ENCODE results near the gene GPX4. TPM values are rescaled to one million over a fixed set of nuclear protein-coding genes. Genes with fewer than 3 reads are reported as not detected.

The GPX4 gene
- total and polyA plus RNA-seq, 2 of the 13 experiments (the other 11 are each of a cell fraction or from before 2014, with no cell fraction given), result 535 to 613 TPM

- TF ChIP-seq ZNF556 (CRISPR knock-in tag; IDR thresholded peaks at IDR 0.05; ENCODE audit: borderline replicate concordance), result no peak
- TF ChIP-seq ASH2L (IDR thresholded peaks at IDR 0.05; ENCODE audit: insufficient read length, low read depth, low read length), result no peak
- TF ChIP-seq CAMTA2 (CRISPR knock-in tag; IDR thresholded peaks at IDR 0.05; ENCODE audit: borderline replicate concordance), result no peak
- no peak for TF ChIP-seq SNRNP70 (IDR thresholded peaks at IDR 0.05; ENCODE audit: low read depth, low read length)
- peak; percentile 65; the same call in 1 of the 2 replicates for TF ChIP-seq ZSCAN29 (CRISPR knock-in tag; conservative IDR thresholded peaks at IDR 0.05)
- no peak for TF ChIP-seq MAFK (conservative IDR thresholded peaks at IDR 0.05 in 1 of 2, IDR thresholded peaks at IDR 0.05 in 1 of 2; ENCODE audit: low read length in 2 of 2)
- TF ChIP-seq MXD3 (CRISPR knock-in tag; IDR thresholded peaks at IDR 0.05), result no peak
- no peak for TF ChIP-seq XRCC5 (optimal IDR thresholded peaks at IDR 0.05; ENCODE audit: low read length)
- TF ChIP-seq GZF1 (CRISPR knock-in tag; IDR thresholded peaks at IDR 0.05), result 0 out of 2 replicates have a peak, but pooled peaks have one; percentile 39
- no peak for TF ChIP-seq PRMT3 (CRISPR knock-in tag; IDR thresholded peaks at IDR 0.05; ENCODE audit: borderline replicate concordance, low read depth)
- TF ChIP-seq SALL2 (CRISPR knock-in tag; IDR thresholded peaks at IDR 0.05), result peak; percentile 64; the same call in 1 of the 2 replicates
- 0 out of 2 replicates have a peak, but pooled peaks have one; percentile 52 for TF ChIP-seq SMAD1 (CRISPR knock-in tag; IDR thresholded peaks at IDR 0.05; ENCODE audit: borderline replicate concordance, low read depth)
- TF ChIP-seq CSRNP2 (CRISPR knock-in tag; conservative IDR thresholded peaks at IDR 0.05; ENCODE audit: low read depth), result no peak
- no peak for TF ChIP-seq HDAC6 (IDR thresholded peaks at IDR 0.05; ENCODE audit: low read depth, low read length)
- no peak for TF ChIP-seq ZSCAN5A (CRISPR knock-in tag; IDR thresholded peaks at IDR 0.05; ENCODE audit: borderline replicate concordance)
- TF ChIP-seq CBFB (CRISPR knock-in tag; IDR thresholded peaks at IDR 0.05), result no peak; the same call in none of the 2 replicates
- TF ChIP-seq U2AF1 (optimal IDR thresholded peaks at IDR 0.05; ENCODE audit: low read depth, low read length), result no peak
- no peak for TF ChIP-seq SOX6 (IDR thresholded peaks at IDR 0.05)
- TF ChIP-seq SOX6 (CRISPR knock-in tag; IDR thresholded peaks at IDR 0.05), result peak; percentile 46
- TF ChIP-seq ZNF451 (CRISPR knock-in tag; IDR thresholded peaks at IDR 0.05), result peak; percentile 33; the same call in 1 of the 2 replicates
- no peak for TF ChIP-seq ZNF720 (CRISPR knock-in tag; IDR thresholded peaks at IDR 0.05)
- no peak for TF ChIP-seq ZBTB26 (CRISPR knock-in tag; IDR thresholded peaks at IDR 0.05; ENCODE audit: borderline replicate concordance)
- TF ChIP-seq NFKB2 (CRISPR knock-in tag; IDR thresholded peaks at IDR 0.05; ENCODE audit: borderline replicate concordance), result peak; percentile 49; the same call in 1 of the 2 replicates
- TF ChIP-seq ZNF446 (CRISPR knock-in tag; IDR thresholded peaks at IDR 0.05), result no peak
- no peak for TF ChIP-seq DNMT3B (CRISPR knock-in tag; conservative IDR thresholded peaks at IDR 0.05)
- no peak for TF ChIP-seq HHEX (CRISPR knock-in tag; IDR thresholded peaks at IDR 0.05)
These were observed 9.5 kb downstream of the GPX4 start (continued) for GRCh38 chr19:1113030-1113985.
